Upper lobe of left lung (tissue), 4 donors: ENCODE measurements around the gene CCDC148.

Source experiments
- EP300 ChIP-seq, 4 donors: sonication (generic); formaldehyde crosslinking; IDR thresholded peaks; one replicate each; pipeline ENCODE4 v1.5.1; 2017; ENCODE audit warnings: antibody characterized with exemption in 4 of 4, control low read depth in 2 of 4
- POLR2A ChIP-seq, 4 donors: fragments of 450-650 bp; IDR thresholded peaks; one replicate each; pipeline ENCODE4 v1.5.1; 2016 to 2017; ENCODE audit warnings: antibody characterized with exemption in 4 of 4, mild to moderate bottlenecking in 2 of 4
- TF ChIP-seq, protein P1 (sequence below), 6 experiments: fragments of 450-650 bp in 4 of 6; fragments of 200-600 bp in 2 of 6; sonication (generic) in 2 of 6; IDR thresholded peaks; one replicate each; pipeline ENCODE4 v1.5.1; 2016 to 2019; ENCODE audit warnings: antibody characterized with exemption in 6 of 6

DNA sequence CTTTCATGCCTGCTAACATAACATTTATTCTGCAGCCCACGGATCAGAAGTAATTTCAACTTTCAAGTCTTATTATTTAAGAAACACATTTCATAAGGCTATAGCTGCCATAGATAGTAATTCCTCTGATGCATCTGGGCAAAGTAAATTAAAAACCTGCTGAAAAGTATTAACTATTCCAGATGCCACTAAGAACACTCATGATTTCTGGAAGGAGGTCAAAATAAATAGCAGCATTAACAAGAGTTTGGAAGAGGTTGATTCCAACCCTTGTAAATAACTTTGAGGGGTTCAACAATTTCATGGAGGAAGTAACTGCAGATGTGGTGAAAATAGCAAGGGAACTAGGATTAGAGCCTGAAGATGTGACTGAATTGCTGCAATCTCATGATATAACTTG is 77.6 kb downstream of the CCDC148 start:
- TF ChIP-seq, protein P1, sequence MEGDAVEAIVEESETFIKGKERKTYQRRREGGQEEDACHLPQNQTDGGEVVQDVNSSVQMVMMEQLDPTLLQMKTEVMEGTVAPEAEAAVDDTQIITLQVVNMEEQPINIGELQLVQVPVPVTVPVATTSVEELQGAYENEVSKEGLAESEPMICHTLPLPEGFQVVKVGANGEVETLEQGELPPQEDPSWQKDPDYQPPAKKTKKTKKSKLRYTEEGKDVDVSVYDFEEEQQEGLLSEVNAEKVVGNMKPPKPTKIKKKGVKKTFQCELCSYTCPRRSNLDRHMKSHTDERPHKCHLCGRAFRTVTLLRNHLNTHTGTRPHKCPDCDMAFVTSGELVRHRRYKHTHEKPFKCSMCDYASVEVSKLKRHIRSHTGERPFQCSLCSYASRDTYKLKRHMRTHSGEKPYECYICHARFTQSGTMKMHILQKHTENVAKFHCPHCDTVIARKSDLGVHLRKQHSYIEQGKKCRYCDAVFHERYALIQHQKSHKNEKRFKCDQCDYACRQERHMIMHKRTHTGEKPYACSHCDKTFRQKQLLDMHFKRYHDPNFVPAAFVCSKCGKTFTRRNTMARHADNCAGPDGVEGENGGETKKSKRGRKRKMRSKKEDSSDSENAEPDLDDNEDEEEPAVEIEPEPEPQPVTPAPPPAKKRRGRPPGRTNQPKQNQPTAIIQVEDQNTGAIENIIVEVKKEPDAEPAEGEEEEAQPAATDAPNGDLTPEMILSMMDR (IDR thresholded peaks at IDR 0.05), result no peak
- no peak for TF ChIP-seq POLR2A (IDR thresholded peaks at IDR 0.05)
- TF ChIP-seq EP300 (IDR thresholded peaks at IDR 0.05), result no peak
